RWPE1 (cell line): ENCODE results near the gene ARRDC1.
A peak's percentile ranks its signal among the peaks of the same experiment; 100 is the strongest.
"Not testable (repeated sequence)": the region's sequence is repeated elsewhere in the genome, so short reads cannot be mapped to it uniquely, and the experiment has no call there.

Experiments
- CTCF ChIA-PET: fragments of 350-600 bp; sonication (Branson Sonifier 250); formaldehyde crosslinking; extraction: SDS; loops from one replicate; lab custom pipeline; 2021; lab: Yijun Ruan, JAX
- POLR2A ChIA-PET: fragments of 400-600 bp; formaldehyde crosslinking; extraction: SDS; loops from one replicate; lab custom pipeline; 2020; ENCODE audit warnings: antibody characterized with exemption; ENCODE audit not compliant: low non-redundant PET; lab: Yijun Ruan, JAX
- DNase-seq: peaks from one replicate; pipeline ENCODE4 v3.0.0; 2012; ENCODE audit warnings: low spot score
- H3K27ac ChIP-seq: fragments of 450-650 bp; 2 replicates; pipeline ENCODE4 v1.5.1; 2017
- CTCF ChIP-seq: fragments of 450-650 bp; conservative IDR thresholded peaks from 2 replicates; pipeline ENCODE4 v1.5.1; 2017; ENCODE audit warnings: low read depth, mild to moderate bottlenecking

ARRDC1 gene

GRCh38 chr9:137590123-137590468 is 15.4 kb upstream of the ARRDC1 start:
- no peak for TF ChIP-seq CTCF
- H3K27ac ChIP-seq, result peak overlapping the region; percentile 81
- ChIA-PET CTCF (interaction anchor here (5.0 kb wide), 1 partner anchor 10 kb away, joined by 48 read pairs; the partner anchor contains the start of gene DPH7), POLR2A (interaction anchor here (0.6 to 1.6 kb wide), 4 partner anchors 13 to 22 kb away, joined by 3 to 14 read pairs (median 9); partner anchors contain the start of gene ARRDC1)
- DNase-seq, result peak; percentile 27

GRCh38 chr9:137590469-137591383 is 14.8 kb upstream of the ARRDC1 start, which contains the start of gene ZMYND19:
Gene ZMYND19, minus strand, starts transcription at chr9:137590512. Its CDS starts 249 bp downstream, at chr9:137590263.
- peak; percentile 100 for DNase-seq
- H3K27ac ChIP-seq, result peak within 1 kb of the TSS; percentile 81
- ChIA-PET POLR2A (interaction anchor here (0.5 to 1.6 kb wide), 7 partner anchors 9 to 350 kb away, joined by 3 to 14 read pairs (median 5); partner anchors contain the start of gene ARRDC1), CTCF (interaction anchor here (0.8 to 5.0 kb wide), 2 partner anchors 10 to 29 kb away, joined by 4 to 48 read pairs; partner anchors contain the start of gene DPH7)
- peak; percentile 31 for TF ChIP-seq CTCF

GRCh38 chr9:137592767-137593166 is 12.7 kb upstream of the ARRDC1 start:
- DNase-seq, result no peak
- TF ChIP-seq CTCF, result no peak
- ChIA-PET CTCF (no interaction called here), POLR2A (interaction anchor here (0.6 kb wide), 1 partner anchor 480 kb away, joined by 3 read pairs; no protein-coding TSS in a partner anchor)
- peak overlapping the region; percentile 40 for H3K27ac ChIP-seq

GRCh38 chr9:137593176-137593575 is 12.3 kb upstream of the ARRDC1 start:
- no peak for DNase-seq
- TF ChIP-seq CTCF, result no peak
- peak overlapping the region; percentile 40 for H3K27ac ChIP-seq
- ChIA-PET CTCF (no interaction called here), POLR2A (no interaction called here)

GRCh38 chr9:137596577-137596976 is 8.9 kb upstream of the ARRDC1 start:
- POLR2A ChIA-PET, result interaction anchor here (0.6 to 0.7 kb wide), 3 partner anchors 16 to 89 kb away, joined by 4 to 11 read pairs (median 7); no protein-coding TSS in a partner anchor
- H3K27ac ChIP-seq, DNase-seq, CTCF ChIA-PET: not testable (repeated sequence)

- DNase-seq, result no peak
- ChIA-PET CTCF (interaction anchor here (0.6 kb wide), 2 partner anchors 19 to 92 kb away, joined by 3 to 6 read pairs; no protein-coding TSS in a partner anchor), POLR2A (no interaction called here)
- H3K27ac ChIP-seq, result peak overlapping the region; percentile 7
- no peak for TF ChIP-seq CTCF
Observed at GRCh38 chr9:137598943-137599342, 6.5 kb upstream of the ARRDC1 start.
